CD4-positive, alpha-beta T cell (primary cell): ENCODE data around the gene ZNF578. TPM values are rescaled to one million over a fixed set of nuclear protein-coding genes. Genes with fewer than 3 reads are reported as not detected.
A peak's percentile ranks its signal among the peaks of the same experiment; 100 is the strongest.
"Not testable (repeated sequence)": the region's sequence is repeated elsewhere in the genome, so short reads cannot be mapped to it uniquely, and the experiment has no call there.

Source experiments
- ATAC-seq: fragments of 200-7000 bp; cut with Tn5 transposase; one replicate; pipeline ENCODE4 v1.10.0; 2022; ENCODE audit warnings: mild to moderate bottlenecking; ENCODE audit not compliant: poor library complexity
- CTCF ChIA-PET: fragments of 350-600 bp; sonication (Branson Sonifier 250); formaldehyde crosslinking; loops from one replicate; lab custom pipeline; 2021; ENCODE audit warnings: antibody characterized with exemption, inconsistent platforms; lab: Charles Lee
- POLR2A ChIA-PET: fragments of 350-600 bp; sonication (Branson Sonifier 250); formaldehyde crosslinking; loops from one replicate; lab custom pipeline; 2021; ENCODE audit warnings: antibody characterized with exemption, inconsistent platforms; lab: Charles Lee
- DNase-seq, 14 experiments: peaks; one replicate each; pipeline ENCODE4 v3.0.0-alpha.2; 2013 to 2020; ENCODE audit warnings: mixed read lengths in 2 of 14
- H3K27ac ChIP-seq, 2 donors: one replicate each; pipeline versions ENCODE4 v1.5.1 to v1.7.0; 2013; ENCODE audit warnings: low read length in 2 of 2, low read depth in 1 of 2, mild to moderate bottlenecking in 1 of 2
- H3K27me3 ChIP-seq, 2 experiments: 1 replicate in 1 of 2; 2 replicates in 1 of 2; pipeline versions ENCODE4 v1.6.1 to v1.7.0; 2013; ENCODE audit warnings: low read length in 2 of 2, control low read depth in 1 of 2, mild to moderate bottlenecking in 1 of 2, moderate library complexity in 1 of 2; ENCODE audit not compliant: insufficient read depth in 2 of 2, control insufficient read depth in 1 of 2
- H3K36me3 ChIP-seq: one replicate; pipeline ENCODE4 v1.6.1; 2013; ENCODE audit warnings: low read length, control low read depth; ENCODE audit not compliant: insufficient read depth
- H3K4me1 ChIP-seq: one replicate; pipeline ENCODE4 v1.6.1; 2013; ENCODE audit warnings: low read length, control low read depth; ENCODE audit not compliant: insufficient read depth
- H3K4me3 ChIP-seq: one replicate; pipeline ENCODE4 v1.5.1; 2013; ENCODE audit warnings: mild to moderate bottlenecking, low read length, moderate library complexity
- H3K9me3 ChIP-seq, 2 experiments: 1 replicate in 1 of 2; 2 replicates in 1 of 2; pipeline versions ENCODE4 v1.6.1 to v1.7.0; 2013; ENCODE audit warnings: low read length in 2 of 2, mild to moderate bottlenecking in 2 of 2, control low read depth in 1 of 2, moderate library complexity in 1 of 2; ENCODE audit not compliant: control insufficient read depth in 1 of 2, insufficient read depth in 1 of 2
- H3K27ac Mint-ChIP-seq: one replicate; pipeline ENCODE4 v1.8.0; 2020; ENCODE audit warnings: mixed read lengths
- H3K27me3 Mint-ChIP-seq: one replicate; pipeline ENCODE4 v1.8.0; 2021; ENCODE audit warnings: mixed read lengths
- H3K36me3 Mint-ChIP-seq: one replicate; pipeline ENCODE4 v1.8.0; 2021; ENCODE audit warnings: low read depth, mixed read lengths
- H3K4me1 Mint-ChIP-seq: one replicate; pipeline ENCODE4 v1.8.0; 2021; ENCODE audit warnings: low read depth, mixed read lengths
- H3K4me3 Mint-ChIP-seq: one replicate; pipeline ENCODE4 v1.8.0; 2020; ENCODE audit warnings: mild to moderate bottlenecking, mixed read lengths
- H3K9me3 Mint-ChIP-seq: one replicate; pipeline ENCODE4 v1.8.0; 2020; ENCODE audit warnings: mixed read lengths
- CTCF ChIP-seq: fragments of 200-600 bp; IDR thresholded peaks from one replicate; pipeline ENCODE4 v1.8.0; 2022; ENCODE audit warnings: antibody characterized with exemption, mild to moderate bottlenecking
- intact Hi-C, 2 experiments: fragments of 100-400 bp; cut with DNase I in 1 of 2; cut with micrococcal nuclease in 1 of 2; formaldehyde crosslinking; loops; one replicate each; pipeline versions ENCODE4 v1.15.1 to v1.9.0; 2023 to 2025; cut with DNase I, micrococcal nuclease
- total RNA-seq, 174 experiments: library from RNA in 2 of 174; stranded (reverse) in 2 of 174; gene quantifications; one replicate each; pipeline ENCODE4 v1.2.3 and lab custom pipeline; 2021 to 2026

ZNF578 gene
- total RNA-seq, 2 experiments from 2014 or later = 1.6 TPM

DNA sequence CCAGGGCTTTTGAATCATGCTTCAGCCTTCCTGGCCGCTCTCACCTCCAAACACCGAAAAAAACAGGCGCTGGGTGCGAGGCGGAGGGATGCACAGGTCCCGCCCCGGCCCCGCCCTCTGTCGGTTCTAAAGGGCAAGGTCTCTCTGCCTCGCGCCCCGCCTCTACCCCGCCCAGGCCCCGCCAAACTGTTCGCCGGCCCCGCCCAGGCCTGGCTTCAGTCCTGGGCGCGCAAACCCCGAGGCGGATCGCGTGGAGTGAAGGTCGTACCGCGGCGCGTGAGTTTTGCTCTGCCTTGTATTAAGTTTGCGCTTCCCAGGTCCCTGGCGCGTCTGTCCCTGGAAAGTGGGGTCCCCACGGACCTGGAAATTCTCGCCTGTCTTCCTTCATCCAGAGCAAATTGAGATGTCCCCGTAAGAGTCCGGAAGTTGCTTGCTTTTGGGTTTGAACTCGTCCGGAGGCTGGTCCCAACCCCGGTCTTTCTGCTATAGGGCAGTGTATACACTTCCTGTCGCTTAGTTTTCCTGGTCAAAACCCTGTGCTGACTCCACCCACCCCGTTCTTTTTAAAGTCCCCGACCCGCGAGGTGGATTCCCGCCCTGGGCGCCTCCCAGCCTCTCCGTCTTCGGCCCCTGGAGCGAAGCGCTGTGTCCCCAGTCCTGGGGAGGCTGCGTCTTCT is 82.6 kb downstream of the ZNF578 start:
- CTCF ChIA-PET = no interaction called here
- H3K4me1 ChIP-seq = peaks cover 23% of the 10 kb centered on the region

GRCh38 chr19:52536448-52536800 is 83.1 kb downstream of the ZNF578 start:
- intact Hi-C loops = loop anchor here in 1 of 2 experiments (1.0 to 10.0 kb wide), 3 partner anchors 34 to 272 kb away; partner anchors contain the start of genes ZNF701 and ZNF766
- Mint-ChIP-seq H3K9me3 (no peaks in the 10 kb centered on the region), H3K27me3 (no peaks in the 10 kb centered on the region), H3K36me3 (peaks cover 66% of the 10 kb centered on the region), H3K4me3 (peak overlapping the region; percentile 91), H3K4me1 (peaks cover 22% of the 10 kb centered on the region), H3K27ac (peak overlapping the region; percentile 69)
- H3K27ac ChIP-seq = peak overlapping the region; percentile 49 to 76
- no peak for TF ChIP-seq CTCF
- ChIA-PET CTCF (interaction anchor here (1.8 kb wide), 1 partner anchor 10 kb away, joined by 4 read pairs; no protein-coding TSS in a partner anchor), POLR2A (no interaction called here)
- H3K4me1 ChIP-seq = peaks cover 23% of the 10 kb centered on the region
- H3K27me3 ChIP-seq = no peaks in the 10 kb centered on the region
- peaks cover 9% of the 10 kb centered on the region for H3K36me3 ChIP-seq
- peak; percentile 51 for ATAC-seq
- peak overlapping the region; percentile 90 for H3K4me3 ChIP-seq
- peak; percentile 3 to 73 (median 36) for DNase-seq
- peaks cover 0 to 6% of the 10 kb centered on the region in 2 experiments for H3K9me3 ChIP-seq

More for the DNA sequence above, 82.6 kb downstream of the ZNF578 start:
- Mint-ChIP-seq H3K36me3 (peaks cover 61% of the 10 kb centered on the region), H3K27ac (peak overlapping the region; percentile 69), H3K27me3 (no peaks in the 10 kb centered on the region), H3K4me1 (peaks cover 23% of the 10 kb centered on the region), H3K4me3 (peak overlapping the region; percentile 91), H3K9me3 (no peaks in the 10 kb centered on the region)
- Histone ChIP-seq H3K27ac (peak overlapping the region; percentile 49 to 76), H3K36me3 (peaks cover 9% of the 10 kb centered on the region), H3K9me3 (peaks cover 0 to 6% of the 10 kb centered on the region in 2 experiments), H3K27me3 (no peaks in the 10 kb centered on the region), H3K4me3 (peak overlapping the region; percentile 90)
- ATAC-seq = peak; percentile 95
- no peak for TF ChIP-seq CTCF
- intact Hi-C loops = loop anchor here (1.0 to 10.0 kb wide), 4 partner anchors 9 to 271 kb away; partner anchors contain the start of genes ZNF701 (in 2 of the 2), ZNF766 (in 1 of the 2) and ZNF808 (in 1 of the 2)
- DNase-seq = peak; percentile 80 to 95 (median 90)
- POLR2A ChIA-PET = no interaction called here

- DNase-seq, H3K4me3 ChIP-seq, H3K27me3 Mint-ChIP-seq, ATAC-seq, H3K9me3 Mint-ChIP-seq, H3K27ac Mint-ChIP-seq, H3K27me3 ChIP-seq, CTCF ChIA-PET, H3K27ac ChIP-seq, POLR2A ChIA-PET: not testable (repeated sequence)
- H3K4me3 Mint-ChIP-seq = peak overlapping the region; percentile 68
- peaks cover 32% of the 10 kb centered on the region for H3K4me1 Mint-ChIP-seq
- peaks cover 72% of the 10 kb centered on the region for H3K36me3 Mint-ChIP-seq
- H3K36me3 ChIP-seq = peaks cover 14% of the 10 kb centered on the region
- peaks cover 0 to 14% of the 10 kb centered on the region in 2 experiments for H3K9me3 ChIP-seq
- intact Hi-C loops = loop anchor here in 1 of 2 experiments (10.0 kb wide), 1 partner anchor 274 kb away; the partner anchor contains the start of gene ZNF766
- peaks cover 34% of the 10 kb centered on the region for H3K4me1 ChIP-seq
These were observed 85.5 kb downstream of the ZNF578 start for GRCh38 chr19:52538815-52539214.

DNA sequence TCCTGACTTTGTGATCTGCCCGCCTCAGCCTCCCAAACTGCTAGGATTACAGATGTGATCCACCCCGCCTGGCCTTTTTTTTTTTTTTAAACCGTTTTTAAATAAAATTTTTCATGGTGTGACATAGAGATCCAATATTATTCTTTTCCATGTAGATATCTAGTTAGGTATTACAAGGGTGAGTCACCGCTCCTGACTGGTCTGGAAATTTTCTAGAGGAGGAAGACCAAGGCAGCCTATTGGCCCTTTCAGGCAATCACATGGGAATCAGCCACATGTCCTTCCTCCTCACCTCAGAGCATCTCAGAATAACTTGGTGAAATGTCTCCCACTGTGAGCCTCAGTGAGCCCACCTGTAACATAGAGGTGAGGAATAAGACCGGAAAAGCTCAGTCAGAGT is 87.8 kb downstream of the ZNF578 start:
- Mint-ChIP-seq H3K36me3 (peaks cover 82% of the 10 kb centered on the region), H3K4me1 (peaks cover 25% of the 10 kb centered on the region)
- peaks cover 13 to 15% of the 10 kb centered on the region in 2 experiments for H3K9me3 ChIP-seq
- ATAC-seq, DNase-seq, H3K27me3 Mint-ChIP-seq, H3K27ac ChIP-seq, H3K27ac Mint-ChIP-seq, H3K4me3 Mint-ChIP-seq, H3K4me3 ChIP-seq, POLR2A ChIA-PET, CTCF ChIA-PET, intact Hi-C loops, H3K27me3 ChIP-seq, H3K9me3 Mint-ChIP-seq: not testable (repeated sequence)
- peaks cover 20% of the 10 kb centered on the region for H3K4me1 ChIP-seq
- H3K36me3 ChIP-seq = peaks cover 36% of the 10 kb centered on the region
